ENCODE results near the gene HOXA3.

Gene HOXA3

DNA sequence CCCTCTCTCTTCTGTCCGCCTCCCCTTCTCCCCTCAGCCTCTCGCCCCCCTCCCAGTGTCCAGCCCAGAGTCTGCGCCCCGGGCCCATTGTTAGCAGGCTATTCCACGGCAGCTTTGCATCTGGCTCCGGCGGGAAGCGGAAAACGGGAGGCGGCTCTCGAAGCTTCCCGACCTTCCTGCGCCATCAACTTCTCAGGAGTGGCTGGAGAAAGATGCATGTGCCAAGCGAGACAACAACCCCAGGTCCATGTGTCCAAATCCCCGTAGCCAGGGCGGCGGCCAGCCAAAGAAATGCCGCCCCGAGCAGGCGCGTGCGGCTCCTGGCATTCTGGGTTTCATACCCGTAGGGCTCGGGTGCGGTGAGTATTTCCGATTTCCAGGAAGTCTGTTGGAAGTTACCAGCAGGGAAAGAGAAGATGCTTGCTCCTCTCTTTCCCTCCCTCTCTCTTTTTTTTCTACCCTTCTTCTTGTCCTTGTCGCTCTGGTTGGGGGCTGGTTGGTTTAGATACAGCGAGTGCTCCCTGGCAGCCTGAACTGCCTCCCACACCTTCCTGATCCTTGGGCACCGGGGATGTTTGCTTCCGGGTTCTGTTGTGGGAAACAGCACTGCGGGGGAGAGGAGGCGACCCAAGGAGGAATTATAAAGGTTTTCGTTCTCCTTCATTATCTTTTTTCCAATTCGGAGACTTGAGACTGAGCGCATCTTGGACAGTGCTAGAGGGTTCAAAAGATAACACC lies 48.7 kb downstream of the HOXA3 start:
- H3K4me3 ChIP-seq (ENCODE audit: low read depth, low read length): peak overlapping the region; percentile 96
- TF ChIP-seq, protein P1, sequence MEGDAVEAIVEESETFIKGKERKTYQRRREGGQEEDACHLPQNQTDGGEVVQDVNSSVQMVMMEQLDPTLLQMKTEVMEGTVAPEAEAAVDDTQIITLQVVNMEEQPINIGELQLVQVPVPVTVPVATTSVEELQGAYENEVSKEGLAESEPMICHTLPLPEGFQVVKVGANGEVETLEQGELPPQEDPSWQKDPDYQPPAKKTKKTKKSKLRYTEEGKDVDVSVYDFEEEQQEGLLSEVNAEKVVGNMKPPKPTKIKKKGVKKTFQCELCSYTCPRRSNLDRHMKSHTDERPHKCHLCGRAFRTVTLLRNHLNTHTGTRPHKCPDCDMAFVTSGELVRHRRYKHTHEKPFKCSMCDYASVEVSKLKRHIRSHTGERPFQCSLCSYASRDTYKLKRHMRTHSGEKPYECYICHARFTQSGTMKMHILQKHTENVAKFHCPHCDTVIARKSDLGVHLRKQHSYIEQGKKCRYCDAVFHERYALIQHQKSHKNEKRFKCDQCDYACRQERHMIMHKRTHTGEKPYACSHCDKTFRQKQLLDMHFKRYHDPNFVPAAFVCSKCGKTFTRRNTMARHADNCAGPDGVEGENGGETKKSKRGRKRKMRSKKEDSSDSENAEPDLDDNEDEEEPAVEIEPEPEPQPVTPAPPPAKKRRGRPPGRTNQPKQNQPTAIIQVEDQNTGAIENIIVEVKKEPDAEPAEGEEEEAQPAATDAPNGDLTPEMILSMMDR (IDR thresholded peaks at IDR 0.05; ENCODE audit: low read depth, low read length): no peak

DNA sequence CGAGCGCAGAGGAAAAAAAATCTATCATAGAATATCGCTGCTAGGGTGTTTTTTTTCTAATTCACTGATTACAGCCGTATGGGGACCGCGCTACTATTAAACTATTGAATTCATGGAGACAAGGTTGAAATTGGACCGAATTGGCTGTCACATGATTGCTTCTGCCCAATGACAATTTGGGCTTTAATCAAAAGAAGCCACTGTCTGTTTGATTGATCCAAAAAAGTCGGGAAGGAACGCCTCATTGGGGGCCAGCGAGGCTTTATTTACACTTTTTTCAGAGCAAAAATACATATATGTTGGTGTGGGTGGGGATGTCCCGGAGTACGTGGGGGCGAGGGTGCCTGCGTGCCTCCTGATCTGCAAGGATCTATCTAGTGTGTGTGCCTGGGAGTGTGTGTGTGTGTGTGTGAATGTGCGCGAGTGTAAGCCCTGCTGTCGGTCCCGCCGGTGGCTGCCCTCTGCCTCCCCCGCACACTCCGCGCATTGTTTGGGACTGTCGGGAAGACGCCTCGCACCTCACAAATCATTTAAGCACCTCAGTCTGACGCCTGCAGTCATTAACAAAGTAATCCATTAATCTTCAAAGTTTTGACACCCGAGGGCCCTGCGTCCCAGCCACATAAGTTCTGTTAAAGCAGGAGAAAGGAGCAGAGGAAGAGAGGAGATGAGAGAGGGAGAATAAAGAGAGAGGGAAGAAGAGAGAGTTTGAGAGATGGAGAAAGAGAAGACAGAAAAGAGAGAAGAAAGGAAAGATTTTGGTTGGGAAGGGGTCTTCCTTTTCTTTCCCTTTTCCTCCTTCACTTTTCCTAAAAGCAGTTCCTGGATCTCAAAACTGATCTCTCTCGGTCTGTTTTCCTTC lies 49.6 kb downstream of the HOXA3 start, which contains the start of gene HOXA2:
TSS of gene HOXA2 (minus strand) at position 103 of the 862 bp plus-strand sequence. CDS start 183 bp downstream, outside the sequence.
- peak within 1 kb of the TSS; percentile 96 for H3K4me3 ChIP-seq (ENCODE audit: low read depth, low read length)
- TF ChIP-seq, protein P1 (IDR thresholded peaks at IDR 0.05; ENCODE audit: low read depth, low read length): no peak

DNA sequence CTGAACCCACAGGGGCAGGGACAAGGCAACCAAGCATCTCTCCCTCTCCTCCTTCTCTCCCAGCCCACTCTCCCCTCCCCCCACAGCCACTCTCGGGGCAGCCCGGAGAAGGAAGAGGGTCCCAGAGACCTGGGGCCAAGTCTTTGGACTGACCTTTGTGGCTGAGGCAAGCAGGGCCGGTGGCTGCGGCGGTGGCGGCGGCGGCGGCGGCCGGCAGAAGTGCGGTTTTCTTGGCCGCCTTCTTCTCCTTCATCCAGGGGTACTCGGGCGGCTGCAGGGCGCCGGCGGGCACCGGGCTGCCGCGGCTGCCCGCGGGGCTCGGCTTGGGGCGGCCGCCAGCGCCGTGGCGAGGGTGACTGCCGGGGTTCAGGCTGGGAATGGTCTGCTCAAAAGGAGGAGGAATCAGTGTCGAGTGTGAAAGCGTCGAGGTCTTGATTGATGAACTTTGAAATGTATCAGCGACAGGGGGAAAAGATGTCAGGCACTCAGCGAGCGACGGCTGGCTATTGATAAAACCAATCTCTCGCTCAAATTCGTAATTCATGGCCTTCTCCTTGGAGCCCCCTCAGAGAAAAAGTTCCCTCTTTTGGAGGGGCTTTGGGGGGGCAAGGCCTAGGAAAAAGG lies 50.3 kb downstream of the HOXA3 start:
- H3K4me3 ChIP-seq (ENCODE audit: low read depth, low read length): peak overlapping the region; percentile 96
- TF ChIP-seq, protein P1 (IDR thresholded peaks at IDR 0.05; ENCODE audit: low read depth, low read length): no peak

DNA sequence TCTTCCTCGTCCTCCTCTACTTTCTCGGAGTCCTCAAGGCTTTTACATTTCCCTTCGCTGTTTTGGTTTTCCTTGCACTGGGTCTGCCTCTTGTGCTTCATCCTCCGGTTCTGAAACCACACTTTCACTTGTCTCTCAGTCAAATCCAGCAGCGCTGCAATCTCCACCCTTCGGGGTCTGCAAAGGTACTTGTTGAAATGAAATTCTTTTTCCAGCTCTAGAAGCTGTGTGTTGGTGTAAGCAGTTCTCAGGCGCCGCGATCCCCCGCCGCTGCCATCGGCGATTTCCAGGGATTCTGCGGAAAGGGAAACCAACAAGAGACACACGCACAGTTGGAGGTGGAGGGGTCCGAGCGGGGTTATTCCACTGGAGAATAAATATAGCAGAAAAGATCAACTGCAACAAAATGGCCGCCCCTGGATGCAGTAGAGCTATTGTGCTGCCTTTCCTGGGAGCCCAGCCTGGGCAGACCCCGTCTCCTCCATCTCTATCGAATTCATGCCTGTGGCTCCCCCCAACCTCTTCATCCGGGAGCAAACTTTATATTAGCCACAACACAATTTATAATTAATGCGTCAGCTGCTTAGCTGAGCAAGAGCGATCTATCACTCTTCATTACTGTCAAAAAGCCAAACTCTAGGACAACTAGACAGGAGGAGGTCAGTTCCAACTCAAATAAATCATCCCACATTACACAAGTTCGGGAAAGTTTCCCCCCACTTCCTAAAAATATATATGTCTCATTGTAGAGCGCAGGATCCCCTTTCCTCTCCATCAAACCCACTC lies 51.0 kb downstream of the HOXA3 start:
- peak overlapping the region; percentile 96 for H3K4me3 ChIP-seq (ENCODE audit: low read depth, low read length)
- TF ChIP-seq, protein P1 (IDR thresholded peaks at IDR 0.05; ENCODE audit: low read depth, low read length): no peak

DNA sequence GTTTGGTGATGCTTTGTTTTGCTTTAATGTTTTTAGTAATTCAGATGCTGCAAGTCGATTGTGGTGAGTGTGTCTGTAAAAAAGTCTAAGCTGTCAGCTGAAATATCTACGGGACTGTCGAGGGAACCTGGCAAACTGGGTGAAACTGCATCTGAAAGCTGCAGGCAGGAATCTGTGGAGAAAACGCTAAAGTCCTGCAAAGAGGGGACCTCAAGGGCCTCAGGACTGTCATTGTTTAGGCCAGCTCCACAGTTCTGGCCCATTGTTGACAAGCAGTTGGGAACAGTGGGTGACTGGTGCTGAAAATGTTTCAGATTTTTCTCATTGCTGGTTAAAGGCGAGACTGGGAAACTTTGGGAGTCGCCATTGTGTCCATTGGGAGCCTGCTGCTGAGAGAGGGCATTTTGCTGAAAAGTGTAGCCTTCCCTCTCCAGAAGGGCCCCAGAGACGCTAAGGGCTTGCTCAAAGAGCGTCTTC lies 51.7 kb downstream of the HOXA3 start:
- peak overlapping the region; percentile 96 for H3K4me3 ChIP-seq (ENCODE audit: low read depth, low read length)
- TF ChIP-seq, protein P1 (IDR thresholded peaks at IDR 0.05; ENCODE audit: low read depth, low read length): no peak

DNA sequence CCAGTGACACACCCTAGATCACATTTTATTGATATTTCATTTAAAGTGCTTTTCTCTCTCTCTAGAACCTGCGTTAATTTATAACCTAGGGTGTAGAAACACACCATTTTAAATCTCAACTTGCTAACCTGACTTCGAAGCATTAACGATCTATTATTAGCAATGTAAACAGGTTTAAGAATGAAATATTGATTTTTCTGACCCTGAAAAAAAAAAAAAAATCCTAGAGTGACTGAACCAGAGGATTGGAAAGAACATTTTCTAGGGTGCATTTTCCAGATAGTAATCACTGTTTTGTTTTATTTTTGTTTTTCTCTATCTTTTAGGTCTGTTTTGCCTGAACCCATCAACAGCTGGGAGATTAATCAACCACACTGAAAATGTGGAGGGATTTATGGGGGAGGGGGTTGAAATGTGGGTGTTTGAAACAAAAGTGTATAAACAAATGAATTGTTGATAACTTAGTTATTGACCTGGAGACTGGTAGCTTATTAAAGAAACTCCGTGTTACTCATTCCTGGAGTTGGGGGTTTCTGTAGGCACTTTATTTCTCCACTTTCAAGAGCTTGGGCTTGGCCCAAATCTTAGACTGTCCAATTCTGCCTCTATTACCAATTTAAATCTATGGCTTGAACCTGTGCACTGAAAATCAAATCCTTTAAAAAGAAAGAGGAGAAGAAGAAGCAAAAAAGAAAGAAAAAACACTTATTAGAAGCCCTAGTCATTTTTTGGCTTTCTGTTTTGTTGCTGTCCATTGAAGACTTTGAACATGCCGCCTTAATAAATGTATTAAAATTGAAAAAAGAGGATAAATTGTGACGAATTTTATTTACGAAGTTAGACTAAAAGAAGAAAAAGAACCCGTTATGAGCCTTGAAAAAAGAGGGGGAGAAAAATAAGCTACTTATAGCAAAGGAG lies 52.7 kb downstream of the HOXA3 start:
- TF ChIP-seq, protein P1 (IDR thresholded peaks at IDR 0.05; ENCODE audit: low read depth, low read length): no peak
- peak overlapping the region; percentile 96 for H3K4me3 ChIP-seq (ENCODE audit: low read depth, low read length)

All from WI38 (cell line).